Neuronal stem cell (in vitro differentiated cells): Measurements from ENCODE around the gene CLDN6.

Source experiments
- DNase-seq: peaks from one replicate; pipeline ENCODE4 v3.0.0-alpha.2; 2013; ENCODE audit warnings: low spot score
- H2AFZ ChIP-seq: one replicate; pipeline ENCODE4 v1.6.1; 2013; ENCODE audit warnings: mild to moderate bottlenecking, low read length, inconsistent platforms
- H2AK5ac ChIP-seq: 2 replicates; pipeline ENCODE4 v1.6.1; 2013; ENCODE audit warnings: low read depth, mild to moderate bottlenecking, inconsistent platforms, low read length, moderate library complexity, mixed read lengths
- H2BK120ac ChIP-seq: 2 replicates; pipeline ENCODE4 v1.6.1; 2013; ENCODE audit warnings: low read depth, mild to moderate bottlenecking, inconsistent platforms, low read length, moderate library complexity, mixed read lengths
- H2BK12ac ChIP-seq: one replicate; pipeline ENCODE4 v1.6.1; 2013; ENCODE audit warnings: low read length, inconsistent platforms
- H2BK15ac ChIP-seq: 2 replicates; pipeline ENCODE4 v1.6.1; 2013; ENCODE audit warnings: mild to moderate bottlenecking, low read length, inconsistent platforms, mixed read lengths
- H2BK5ac ChIP-seq: one replicate; pipeline ENCODE4 v1.6.1; 2013; ENCODE audit warnings: inconsistent platforms, mild to moderate bottlenecking, low read length, moderate library complexity
- H3K14ac ChIP-seq: one replicate; pipeline ENCODE4 v1.6.1; 2013; ENCODE audit warnings: low read length, inconsistent platforms
- H3K18ac ChIP-seq: 2 replicates; pipeline ENCODE4 v1.6.1; 2013; ENCODE audit warnings: low read length, inconsistent platforms
- H3K23ac ChIP-seq: 2 replicates; pipeline ENCODE4 v1.6.1; 2013; ENCODE audit warnings: low read depth, mild to moderate bottlenecking, mixed read lengths, low read length, inconsistent platforms; ENCODE audit not compliant: poor library complexity
- H3K27ac ChIP-seq: replicated peaks from 3 replicates; pipeline ENCODE4 v1.5.1; 2013; ENCODE audit warnings: low read length, inconsistent platforms
- H3K27me3 ChIP-seq, 3 experiments: 2 replicates each; pipeline ENCODE4 v1.6.1; 2013; ENCODE audit warnings: low read length in 3 of 3, mild to moderate bottlenecking in 2 of 3, inconsistent platforms in 1 of 3, low read depth in 1 of 3, mixed read lengths in 1 of 3, moderate library complexity in 1 of 3; ENCODE audit not compliant: control insufficient read depth in 3 of 3, insufficient read depth in 3 of 3
- H3K36me3 ChIP-seq, 2 donors: replicated peaks in 1 of 2; 2 replicates each; pipeline ENCODE4 v1.6.1; 2013; ENCODE audit warnings: low read length in 2 of 2; ENCODE audit not compliant: control insufficient read depth in 2 of 2, insufficient read depth in 2 of 2
- H3K4ac ChIP-seq: 2 replicates; pipeline ENCODE4 v1.6.1; 2013; ENCODE audit warnings: inconsistent platforms, mild to moderate bottlenecking, low read length, moderate library complexity
- H3K4me1 ChIP-seq, 2 donors: 1 replicate in 1 of 2; 2 replicates in 1 of 2; pipeline ENCODE4 v1.6.1; 2013; ENCODE audit warnings: low read length in 2 of 2, low read depth in 1 of 2; ENCODE audit not compliant: control insufficient read depth in 2 of 2, insufficient read depth in 1 of 2
- H3K4me2 ChIP-seq: one replicate; pipeline ENCODE4 v1.6.1; 2013; ENCODE audit warnings: mild to moderate bottlenecking, low read length, inconsistent platforms; ENCODE audit not compliant: insufficient read depth, poor library complexity, severe bottlenecking
- H3K4me3 ChIP-seq, 2 donors: 2 replicates each; pipeline ENCODE4 v1.5.1; 2013; ENCODE audit warnings: low read length in 2 of 2, mild to moderate bottlenecking in 2 of 2, inconsistent platforms in 1 of 2, moderate library complexity in 1 of 2
- H3K79me1 ChIP-seq: one replicate; pipeline ENCODE4 v1.6.1; 2013; ENCODE audit warnings: low read depth, mild to moderate bottlenecking, inconsistent platforms, low read length, moderate library complexity
- H3K9ac ChIP-seq: one replicate; pipeline ENCODE4 v1.6.1; 2013; ENCODE audit warnings: mild to moderate bottlenecking, low read depth, low read length, inconsistent platforms; ENCODE audit not compliant: poor library complexity
- H3K9me3 ChIP-seq, 2 donors: replicated peaks in 1 of 2; 2 replicates each; pipeline versions ENCODE3 to v1.6.1; 2013; ENCODE audit warnings: low read length in 2 of 2, mild to moderate bottlenecking in 2 of 2, inconsistent platforms in 1 of 2, low read depth in 1 of 2, mixed read lengths in 1 of 2, moderate library complexity in 1 of 2; ENCODE audit not compliant: control insufficient read depth in 2 of 2, insufficient read depth in 1 of 2
- H4K8ac ChIP-seq: one replicate; pipeline ENCODE4 v1.6.1; 2013; ENCODE audit warnings: low read depth, mild to moderate bottlenecking, inconsistent platforms, low read length, moderate library complexity
- H4K91ac ChIP-seq: one replicate; pipeline ENCODE4 v1.6.1; 2013; ENCODE audit warnings: low read length, low read depth, mild to moderate bottlenecking, inconsistent platforms; ENCODE audit not compliant: poor library complexity
- WGBS, 2 donors: extraction: QIAGEN DNeasy Blood & Tissue Kit; methylation state at CpG; one replicate each; pipeline ENCODE4 v1.1.7; 2013; ENCODE audit warnings: missing lambda C conversion rate in 2 of 2, mixed read lengths in 1 of 2; ENCODE audit not compliant: insufficient read length in 2 of 2, insufficient replicate concordance in 1 of 2; ENCODE audit errors: extremely low coverage in 2 of 2; 5-methylcytosine and 5-hydroxymethylcytosine counted together

CLDN6 gene

GRCh38 chr16:3004319-3004718 is 13.7 kb downstream of the CLDN6 start:
- H3K4me3 ChIP-seq, result peak overlapping the region; percentile 32 to 56
- no peak overlapping the region for H3K9ac ChIP-seq
- no peak overlapping the region for H3K4ac ChIP-seq
- no peak overlapping the region for H2BK5ac ChIP-seq
- no CpG with 5 or more reads among the region's 67 CpGs for WGBS, 2 donors
- H3K4me1 ChIP-seq, result peaks cover 12 to 16% of the 10 kb centered on the region in 2 donors
- no peaks in the 10 kb centered on the region for H3K79me1 ChIP-seq
- H3K27me3 ChIP-seq, result peaks cover 22 to 58% (median 49%) of the 10 kb centered on the region in 3 experiments
- H4K91ac ChIP-seq, result no peak overlapping the region
- no peak overlapping the region for H2BK15ac ChIP-seq
- H3K9me3 ChIP-seq, result no peaks in the 10 kb centered on the region
- no peak overlapping the region for H3K23ac ChIP-seq
- no peak overlapping the region for H2AK5ac ChIP-seq
- no peaks in the 10 kb centered on the region for H3K36me3 ChIP-seq
- H3K4me2 ChIP-seq, result peak overlapping the region; percentile 57
- H3K18ac ChIP-seq, result no peak overlapping the region
- H2AFZ ChIP-seq, result no peak overlapping the region
- H4K8ac ChIP-seq, result no peak overlapping the region
- no peak overlapping the region for H2BK120ac ChIP-seq
- no peak for DNase-seq
- no peak overlapping the region for H3K14ac ChIP-seq
- no peak overlapping the region for H3K27ac ChIP-seq
- no peak overlapping the region for H2BK12ac ChIP-seq

- H2BK15ac ChIP-seq, result no peak overlapping the region
- no peak overlapping the region for H4K91ac ChIP-seq
- H3K4me1 ChIP-seq, result peaks cover 12 to 14% of the 10 kb centered on the region in 2 donors
- peak; percentile 96 for DNase-seq
- H3K4me2 ChIP-seq, result peak overlapping the region; percentile 57
- no peak overlapping the region for H2BK5ac ChIP-seq
- no peak overlapping the region for H2BK12ac ChIP-seq
- no peak overlapping the region for H4K8ac ChIP-seq
- no peak overlapping the region for H3K23ac ChIP-seq
- H2BK120ac ChIP-seq, result no peak overlapping the region
- H2AK5ac ChIP-seq, result no peak overlapping the region
- no peak overlapping the region for H3K27ac ChIP-seq
- H3K14ac ChIP-seq, result no peak overlapping the region
- H3K9me3 ChIP-seq, result no peaks in the 10 kb centered on the region
- H3K27me3 ChIP-seq, result peaks cover 20 to 64% (median 43%) of the 10 kb centered on the region in 3 experiments
- WGBS, 2 donors, result no CpG with 5 or more reads among the region's 58 CpGs
- H3K79me1 ChIP-seq, result no peaks in the 10 kb centered on the region
- peak overlapping the region in 1 of 2 donors; percentile 32 for H3K4me3 ChIP-seq
- H3K36me3 ChIP-seq, result no peaks in the 10 kb centered on the region
- peak overlapping the region; percentile 64 for H3K18ac ChIP-seq
- H3K9ac ChIP-seq, result no peak overlapping the region
- H3K4ac ChIP-seq, result no peak overlapping the region
- peak overlapping the region; percentile 81 for H2AFZ ChIP-seq
Observed at GRCh38 chr16:3003582-3004270, 14.3 kb downstream of the CLDN6 start.

- no peaks in the 10 kb centered on the region for H3K9me3 ChIP-seq
- no peak overlapping the region for H3K4me2 ChIP-seq
- peak overlapping the region; percentile 37 for H3K4ac ChIP-seq
- no CpG with 5 or more reads among the region's 12 CpGs for WGBS, 2 donors
- peak overlapping the region; percentile 90 for H2AK5ac ChIP-seq
- no peaks in the 10 kb centered on the region for H3K36me3 ChIP-seq
- H3K23ac ChIP-seq, result peak overlapping the region; percentile 12
- peak overlapping the region; percentile 57 for H3K18ac ChIP-seq
- no peak overlapping the region for H2BK5ac ChIP-seq
- H3K9ac ChIP-seq, result peak overlapping the region; percentile 78
- no peak overlapping the region for H2BK120ac ChIP-seq
- no peak overlapping the region for H3K27ac ChIP-seq
- no peak overlapping the region for H4K8ac ChIP-seq
- H3K4me1 ChIP-seq, result peaks cover 0 to 2% of the 10 kb centered on the region in 2 donors
- H3K14ac ChIP-seq, result no peak overlapping the region
- peaks cover 7 to 70% (median 19%) of the 10 kb centered on the region in 3 experiments for H3K27me3 ChIP-seq
- H2BK15ac ChIP-seq, result peak overlapping the region; percentile 81
- no peak overlapping the region for H3K4me3 ChIP-seq
- no peak for DNase-seq
- H4K91ac ChIP-seq, result no peak overlapping the region
- H2BK12ac ChIP-seq, result peak overlapping the region; percentile 10
- peaks cover 2% of the 10 kb centered on the region for H3K79me1 ChIP-seq
- no peak overlapping the region for H2AFZ ChIP-seq
Observed at GRCh38 chr16:3001316-3001715, 16.7 kb downstream of the CLDN6 start.

GRCh38 chr16:3000540-3000939 is 17.4 kb downstream of the CLDN6 start:
- no CpG with 5 or more reads among the region's 4 CpGs for WGBS, 2 donors
- Histone ChIP-seq H3K4me2 (no peak overlapping the region), H3K9me3 (no peaks in the 10 kb centered on the region)

More at GRCh38 chr16:3000540-3000939, 17.4 kb downstream of the CLDN6 start:
- peaks cover 0 to 2% of the 10 kb centered on the region in 2 donors for H3K4me1 ChIP-seq
- peak overlapping the region; percentile 81 for H2BK15ac ChIP-seq
- peak overlapping the region; percentile 63 for H3K9ac ChIP-seq
- H3K27me3 ChIP-seq, result peaks cover 4 to 70% (median 12%) of the 10 kb centered on the region in 3 experiments
- no peak overlapping the region for H3K4me3 ChIP-seq
- no peaks in the 10 kb centered on the region for H3K36me3 ChIP-seq
- peaks cover 2% of the 10 kb centered on the region for H3K79me1 ChIP-seq
- no peak overlapping the region for H3K14ac ChIP-seq
- H2BK5ac ChIP-seq, result no peak overlapping the region
- no peak overlapping the region for H2AFZ ChIP-seq
- H3K27ac ChIP-seq, result no peak overlapping the region
- no peak overlapping the region for H2BK120ac ChIP-seq
- H3K18ac ChIP-seq, result no peak overlapping the region
- no peak overlapping the region for H2BK12ac ChIP-seq
- no peak overlapping the region for H4K91ac ChIP-seq
- no peak overlapping the region for H4K8ac ChIP-seq
- peak overlapping the region; percentile 81 for H2AK5ac ChIP-seq
- peak overlapping the region; percentile 12 for H3K23ac ChIP-seq
- no peak overlapping the region for H3K4ac ChIP-seq
- no peak for DNase-seq
